ENCODE results near the gene THBD.

Gene THBD

DNA sequence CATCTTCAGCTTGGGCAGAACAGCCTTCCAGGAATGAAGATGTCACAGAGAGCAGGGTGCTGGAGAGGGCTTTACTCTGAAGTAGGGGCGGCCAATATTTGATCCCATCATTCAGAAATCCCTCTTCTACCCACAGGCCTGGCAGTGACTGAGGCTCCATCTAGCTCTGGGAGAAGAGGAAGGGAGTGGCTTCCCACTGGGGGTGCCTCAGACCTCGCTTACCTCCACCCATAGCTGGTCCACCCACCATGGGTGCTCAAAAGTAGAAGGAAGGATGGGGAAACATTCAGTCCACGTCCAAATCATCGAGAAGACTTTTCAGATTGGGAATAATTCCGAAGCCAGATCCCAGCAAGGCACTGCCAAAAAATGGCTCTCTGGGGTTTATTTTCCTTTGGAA, 11.8 kb upstream of the THBD start:
- H3K36me3 ChIP-seq (ENCODE audit: control insufficient read depth, insufficient read depth, low read length): no peaks in the 10 kb centered on the region
- no peaks in the 10 kb centered on the region for H3K27me3 ChIP-seq (replicated peaks; ENCODE audit: control insufficient read depth, insufficient read depth, low read length)
- H3K4me3 ChIP-seq (replicated peaks; ENCODE audit: low read depth, low read length): no peak overlapping the region
- TF ChIP-seq, protein P1, sequence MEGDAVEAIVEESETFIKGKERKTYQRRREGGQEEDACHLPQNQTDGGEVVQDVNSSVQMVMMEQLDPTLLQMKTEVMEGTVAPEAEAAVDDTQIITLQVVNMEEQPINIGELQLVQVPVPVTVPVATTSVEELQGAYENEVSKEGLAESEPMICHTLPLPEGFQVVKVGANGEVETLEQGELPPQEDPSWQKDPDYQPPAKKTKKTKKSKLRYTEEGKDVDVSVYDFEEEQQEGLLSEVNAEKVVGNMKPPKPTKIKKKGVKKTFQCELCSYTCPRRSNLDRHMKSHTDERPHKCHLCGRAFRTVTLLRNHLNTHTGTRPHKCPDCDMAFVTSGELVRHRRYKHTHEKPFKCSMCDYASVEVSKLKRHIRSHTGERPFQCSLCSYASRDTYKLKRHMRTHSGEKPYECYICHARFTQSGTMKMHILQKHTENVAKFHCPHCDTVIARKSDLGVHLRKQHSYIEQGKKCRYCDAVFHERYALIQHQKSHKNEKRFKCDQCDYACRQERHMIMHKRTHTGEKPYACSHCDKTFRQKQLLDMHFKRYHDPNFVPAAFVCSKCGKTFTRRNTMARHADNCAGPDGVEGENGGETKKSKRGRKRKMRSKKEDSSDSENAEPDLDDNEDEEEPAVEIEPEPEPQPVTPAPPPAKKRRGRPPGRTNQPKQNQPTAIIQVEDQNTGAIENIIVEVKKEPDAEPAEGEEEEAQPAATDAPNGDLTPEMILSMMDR (IDR thresholded peaks at IDR 0.05; ENCODE audit: insufficient read depth, low read length, poor library complexity, severe bottlenecking): no peak
- no peak for DNase-seq (ENCODE audit: extremely low read depth, insufficient read length)

DNA sequence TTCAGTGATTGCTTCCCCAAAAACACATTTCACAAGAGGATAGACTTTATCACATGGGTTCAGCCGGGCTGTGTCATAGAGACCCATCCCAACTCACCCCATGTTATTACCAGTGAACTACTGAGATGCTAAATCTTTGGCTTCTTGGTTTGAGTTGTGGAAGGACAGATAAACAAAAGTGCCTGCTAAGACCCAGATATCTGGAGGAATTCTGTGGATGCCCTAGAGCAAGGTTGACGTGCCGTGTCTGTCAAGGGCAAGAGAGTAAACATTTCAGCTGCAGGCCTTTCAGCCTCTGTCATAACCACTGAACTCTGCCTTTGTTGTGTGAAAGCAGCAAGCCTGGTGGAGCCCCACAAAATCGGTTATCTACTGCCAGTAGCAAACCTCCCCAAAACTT, 11.2 kb upstream of the THBD start:
- no peaks in the 10 kb centered on the region for H3K36me3 ChIP-seq (ENCODE audit: control insufficient read depth, insufficient read depth, low read length)
- DNase-seq (ENCODE audit: extremely low read depth, insufficient read length): no peak
- TF ChIP-seq, protein P1 (IDR thresholded peaks at IDR 0.05; ENCODE audit: insufficient read depth, low read length, poor library complexity, severe bottlenecking): no peak
- no peaks in the 10 kb centered on the region for H3K27me3 ChIP-seq (replicated peaks; ENCODE audit: control insufficient read depth, insufficient read depth, low read length)
- no peak overlapping the region for H3K4me3 ChIP-seq (replicated peaks; ENCODE audit: low read depth, low read length)

DNA sequence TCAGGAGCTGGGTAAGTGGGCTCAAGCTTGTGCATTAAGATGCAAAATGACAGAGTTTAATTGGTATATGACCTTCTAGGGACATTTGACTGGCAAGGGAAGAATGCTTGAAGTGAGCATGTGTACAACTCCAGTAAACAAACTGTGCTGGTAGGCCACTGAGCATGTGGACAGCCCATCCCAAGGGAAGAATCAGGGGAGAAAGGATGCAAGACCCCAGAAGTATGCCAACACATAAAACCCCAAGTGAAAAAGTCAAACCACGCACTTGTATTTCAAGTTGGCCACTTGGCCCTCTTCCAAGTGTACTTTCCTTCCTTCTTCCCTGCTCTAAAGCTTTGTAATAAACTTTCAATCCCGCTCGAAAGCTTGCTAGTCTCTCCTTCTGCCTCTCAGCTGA, 10.4 kb upstream of the THBD start:
- DNase-seq (ENCODE audit: extremely low read depth, insufficient read length): no peak
- H3K36me3 ChIP-seq (ENCODE audit: control insufficient read depth, insufficient read depth, low read length): no peaks in the 10 kb centered on the region
- no peaks in the 10 kb centered on the region for H3K27me3 ChIP-seq (replicated peaks; ENCODE audit: control insufficient read depth, insufficient read depth, low read length)
- TF ChIP-seq, protein P1 (IDR thresholded peaks at IDR 0.05; ENCODE audit: insufficient read depth, low read length, poor library complexity, severe bottlenecking): no peak
- H3K4me3 ChIP-seq (replicated peaks; ENCODE audit: low read depth, low read length): no peak overlapping the region

DNA sequence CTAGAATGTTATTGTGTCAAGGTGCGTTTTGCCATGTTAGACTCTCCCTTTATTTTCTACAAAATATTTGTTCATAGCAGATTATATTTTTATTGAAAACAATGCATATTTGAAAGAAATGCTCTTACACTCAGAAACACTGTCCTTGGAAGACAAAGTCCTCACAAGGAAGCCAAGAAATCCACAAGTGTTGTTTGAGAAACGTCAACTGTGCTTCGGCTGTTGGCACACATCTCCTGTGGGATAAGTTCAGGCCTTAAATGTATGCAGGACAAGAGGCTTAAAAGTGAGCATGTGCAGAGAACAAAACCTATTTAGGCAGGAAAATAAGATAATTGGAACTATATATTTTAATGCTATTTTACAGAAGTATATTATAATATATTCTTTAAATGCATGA, 9.5 kb upstream of the THBD start:
- TF ChIP-seq, protein P1 (IDR thresholded peaks at IDR 0.05; ENCODE audit: insufficient read depth, low read length, poor library complexity, severe bottlenecking): no peak
- Histone ChIP-seq H3K27me3 (replicated peaks; ENCODE audit: control insufficient read depth, insufficient read depth, low read length) (no peaks in the 10 kb centered on the region), H3K4me3 (replicated peaks; ENCODE audit: low read depth, low read length) (no peak overlapping the region), H3K36me3 (ENCODE audit: control insufficient read depth, insufficient read depth, low read length) (no peaks in the 10 kb centered on the region)
- DNase-seq (ENCODE audit: extremely low read depth, insufficient read length): no peak

DNA sequence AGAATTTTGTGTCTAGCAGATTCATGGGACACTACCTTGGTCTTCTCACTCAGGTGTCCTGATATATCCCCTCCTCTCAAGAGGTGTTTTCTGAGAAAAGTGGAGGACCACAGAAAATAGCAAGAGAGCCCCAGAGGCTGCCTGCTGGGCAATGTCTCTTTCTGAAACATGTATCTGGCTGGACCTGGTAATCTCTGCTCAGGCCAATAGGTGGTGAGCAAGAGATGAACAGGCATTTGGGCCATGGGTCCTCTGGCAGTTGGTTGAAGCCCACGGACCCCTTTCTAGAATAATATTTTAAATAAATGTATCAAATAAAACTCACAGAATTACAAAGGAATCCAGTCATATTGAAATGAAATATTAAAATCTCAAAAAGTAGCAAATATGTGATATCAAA, 8.8 kb upstream of the THBD start:
- no peak for DNase-seq (ENCODE audit: extremely low read depth, insufficient read length)

DNA sequence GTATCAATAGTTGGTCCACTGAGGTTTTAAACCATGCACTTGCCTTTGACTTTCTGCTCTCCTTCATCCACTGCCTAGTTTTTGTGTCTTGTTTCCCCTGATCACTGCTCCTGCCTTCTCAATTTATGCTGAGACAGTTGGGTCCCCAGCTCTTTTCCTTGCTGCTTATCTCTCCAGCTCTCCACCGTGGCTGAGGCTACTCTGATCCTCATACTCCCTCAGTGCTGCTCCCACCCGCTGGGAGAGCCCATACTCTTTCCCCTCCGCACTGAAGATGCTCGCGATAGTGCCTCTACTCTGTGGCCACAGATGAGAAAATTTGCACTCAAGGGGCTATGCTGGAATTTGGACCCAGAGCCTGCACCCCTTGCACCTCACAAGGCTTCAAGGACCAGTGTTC, 3.4 kb upstream of the THBD start:
- Histone ChIP-seq H3K36me3 (ENCODE audit: control insufficient read depth, insufficient read depth, low read length) (no peaks in the 10 kb centered on the region), H3K4me3 (replicated peaks; ENCODE audit: low read depth, low read length) (no peak overlapping the region), H3K27me3 (replicated peaks; ENCODE audit: control insufficient read depth, insufficient read depth, low read length) (peaks cover 2% of the 10 kb centered on the region; the same call in 1 of the 2 replicates)
- no peak for DNase-seq (ENCODE audit: extremely low read depth, insufficient read length)
- TF ChIP-seq, protein P1 (IDR thresholded peaks at IDR 0.05; ENCODE audit: insufficient read depth, low read length, poor library complexity, severe bottlenecking): no peak

More for the DNA sequence above, 8.8 kb upstream of the THBD start:
- no peaks in the 10 kb centered on the region for H3K36me3 ChIP-seq (ENCODE audit: control insufficient read depth, insufficient read depth, low read length)
- TF ChIP-seq, protein P1 (IDR thresholded peaks at IDR 0.05; ENCODE audit: insufficient read depth, low read length, poor library complexity, severe bottlenecking): no peak
- no peak overlapping the region for H3K4me3 ChIP-seq (replicated peaks; ENCODE audit: low read depth, low read length)
- no peaks in the 10 kb centered on the region for H3K27me3 ChIP-seq (replicated peaks; ENCODE audit: control insufficient read depth, insufficient read depth, low read length)

Measured in GM06990 (cell line).